Stimulated activated naive CD8-positive, alpha-beta T cell treated with anti-CD3 and anti-CD28 coated beads, Interleukin-15, Interleukin-2, amounts not matched to agents 100 ng/mL and 50 ng/mL, for 24 hours (primary cell): Measurements from ENCODE around the gene TERB1.

Source experiments
- H3K27ac Mint-ChIP-seq: one replicate; pipeline ENCODE4 v1.8.0; 2021; ENCODE audit warnings: mild to moderate bottlenecking, mixed read lengths
- H3K27me3 Mint-ChIP-seq: one replicate; pipeline ENCODE4 v1.8.0; 2021; ENCODE audit warnings: mixed read lengths
- H3K36me3 Mint-ChIP-seq: one replicate; pipeline ENCODE4 v1.8.0; 2021; ENCODE audit warnings: low read depth, mixed read lengths
- H3K4me1 Mint-ChIP-seq: one replicate; pipeline ENCODE4 v1.8.0; 2021; ENCODE audit warnings: low read depth, mixed read lengths
- H3K4me3 Mint-ChIP-seq: one replicate; pipeline ENCODE4 v1.8.0; 2021; ENCODE audit warnings: mild to moderate bottlenecking, mixed read lengths
- H3K9me3 Mint-ChIP-seq: one replicate; pipeline ENCODE4 v1.8.0; 2021; ENCODE audit warnings: mixed read lengths

Gene TERB1

DNA sequence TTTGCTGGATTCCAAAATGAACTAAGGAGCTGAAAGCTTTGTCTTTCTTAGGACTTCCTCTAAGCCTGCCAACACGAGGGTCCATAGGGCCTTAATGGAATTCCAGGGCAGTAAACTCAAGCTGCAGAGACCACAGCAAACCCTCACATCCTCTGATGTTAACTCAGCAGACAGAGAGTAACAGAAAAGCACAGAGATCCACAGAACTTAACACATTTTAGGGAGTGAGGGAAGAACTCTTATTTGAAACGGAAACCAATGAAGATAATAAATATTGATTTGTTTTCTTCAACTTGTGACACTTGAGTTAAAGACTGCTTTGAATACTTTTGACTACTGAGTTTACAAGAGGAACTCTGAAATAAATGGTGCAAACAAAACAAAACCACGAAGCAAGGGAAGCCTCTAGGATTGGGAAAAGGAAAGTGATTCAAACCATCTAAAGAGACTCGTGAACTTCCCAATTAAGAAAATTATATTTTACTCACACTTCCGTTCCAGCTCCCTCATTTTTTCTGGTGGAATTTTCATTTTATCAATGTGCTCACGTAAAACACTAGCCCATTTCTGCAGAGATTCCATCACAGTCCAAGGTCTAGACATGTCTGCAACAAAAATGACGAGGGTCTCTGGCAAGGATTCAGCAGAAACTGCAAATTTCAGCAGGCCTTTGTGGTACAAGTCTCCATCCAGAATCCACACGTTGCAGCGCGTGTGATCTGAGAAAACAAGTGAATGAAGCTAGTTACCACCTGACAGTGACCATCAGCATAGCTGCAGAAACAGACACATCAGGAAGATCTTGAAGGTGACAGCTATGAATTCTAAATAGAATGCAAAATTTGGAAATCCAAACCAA is 59.2 kb downstream of the TERB1 start:
- Mint-ChIP-seq H3K27ac (no peak overlapping the region), H3K36me3 (peaks cover 53% of the 10 kb centered on the region), H3K4me1 (peaks cover 20% of the 10 kb centered on the region), H3K27me3 (no peaks in the 10 kb centered on the region), H3K9me3 (no peaks in the 10 kb centered on the region), H3K4me3 (no peak overlapping the region)

DNA sequence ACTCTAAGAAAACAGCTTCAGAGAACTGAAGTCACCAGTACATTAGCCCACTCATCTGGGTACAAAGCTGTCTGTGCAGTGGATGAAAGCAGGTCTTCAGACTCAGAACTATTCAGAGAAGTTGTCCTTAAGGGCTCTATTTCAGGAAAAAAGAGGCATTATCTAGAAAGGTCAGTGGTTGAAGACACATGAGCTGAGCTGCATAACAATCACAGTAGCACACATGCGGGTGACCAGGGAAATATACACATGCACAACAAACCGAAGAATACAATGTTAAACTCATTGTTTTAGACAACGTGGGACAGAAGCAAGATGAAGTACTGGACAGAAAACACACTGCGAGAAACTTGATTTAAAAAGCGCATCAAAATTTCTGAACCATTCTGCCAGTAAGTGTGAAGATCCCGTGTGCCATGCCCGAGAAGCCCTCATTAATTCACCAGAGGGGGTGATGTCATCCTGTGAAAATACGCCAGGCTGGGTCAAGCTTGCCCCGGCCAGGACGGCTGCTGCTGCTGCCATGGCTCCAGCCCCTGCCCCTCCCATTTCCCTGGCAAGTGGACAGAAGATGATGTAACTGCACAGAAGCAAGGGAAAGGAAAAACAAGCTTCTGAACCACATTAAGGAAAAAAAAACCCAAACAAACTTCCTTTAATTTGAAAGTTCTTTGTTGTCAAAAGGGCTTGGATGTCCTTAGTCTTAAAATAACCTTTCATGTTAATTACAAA is 60.0 kb downstream of the TERB1 start:
- Mint-ChIP-seq H3K27me3 (no peaks in the 10 kb centered on the region), H3K27ac (no peak overlapping the region), H3K4me3 (no peak overlapping the region), H3K36me3 (peaks cover 53% of the 10 kb centered on the region), H3K9me3 (no peaks in the 10 kb centered on the region), H3K4me1 (peaks cover 12% of the 10 kb centered on the region)

DNA sequence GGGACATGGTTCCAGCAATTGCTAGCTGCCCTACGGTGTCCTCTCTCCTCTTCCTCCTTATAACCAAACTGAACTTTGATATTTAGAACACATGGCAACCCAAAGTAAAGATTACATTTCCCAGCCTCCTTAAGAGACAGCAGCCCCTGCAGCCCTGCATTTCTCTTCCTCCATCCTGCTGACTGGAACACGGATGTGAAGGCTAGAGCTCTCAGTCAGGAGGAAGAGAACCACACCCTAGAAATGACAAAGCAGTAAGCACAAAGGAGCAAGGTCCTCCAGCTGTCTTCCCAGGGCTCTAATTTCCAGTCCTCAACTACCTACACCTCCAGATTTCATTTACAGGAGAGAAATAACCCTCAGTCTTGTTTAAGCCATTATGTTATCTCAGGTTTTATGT is 60.9 kb downstream of the TERB1 start:
- H3K36me3 Mint-ChIP-seq = peaks cover 56% of the 10 kb centered on the region
- H3K4me3 Mint-ChIP-seq = no peak overlapping the region
- H3K27ac Mint-ChIP-seq = no peak overlapping the region
- H3K4me1 Mint-ChIP-seq = peaks cover 14% of the 10 kb centered on the region
- H3K27me3 Mint-ChIP-seq = no peaks in the 10 kb centered on the region
- no peaks in the 10 kb centered on the region for H3K9me3 Mint-ChIP-seq

DNA sequence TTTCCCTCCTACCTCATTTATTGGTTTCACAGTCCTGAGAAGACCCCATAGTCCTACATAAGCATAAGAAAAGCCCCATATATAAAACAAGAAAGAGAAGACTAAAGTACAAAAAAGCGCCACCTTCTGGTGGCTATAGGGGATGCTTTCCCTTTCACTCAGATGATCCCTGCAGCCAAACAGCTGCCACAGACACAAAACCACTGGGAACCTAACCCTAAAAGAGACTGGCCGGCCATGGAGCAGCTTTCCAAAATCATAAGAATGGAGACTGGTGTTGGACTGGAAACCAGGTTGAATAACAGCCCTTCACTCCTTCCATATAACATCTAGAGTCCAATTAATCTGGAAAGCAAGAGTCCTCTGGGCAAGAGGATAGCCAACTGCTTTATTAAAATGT is 61.4 kb downstream of the TERB1 start:
- no peaks in the 10 kb centered on the region for H3K27me3 Mint-ChIP-seq
- H3K4me3 Mint-ChIP-seq = no peak overlapping the region
- H3K27ac Mint-ChIP-seq = no peak overlapping the region
- peaks cover 14% of the 10 kb centered on the region for H3K4me1 Mint-ChIP-seq
- H3K9me3 Mint-ChIP-seq = no peaks in the 10 kb centered on the region
- peaks cover 61% of the 10 kb centered on the region for H3K36me3 Mint-ChIP-seq

DNA sequence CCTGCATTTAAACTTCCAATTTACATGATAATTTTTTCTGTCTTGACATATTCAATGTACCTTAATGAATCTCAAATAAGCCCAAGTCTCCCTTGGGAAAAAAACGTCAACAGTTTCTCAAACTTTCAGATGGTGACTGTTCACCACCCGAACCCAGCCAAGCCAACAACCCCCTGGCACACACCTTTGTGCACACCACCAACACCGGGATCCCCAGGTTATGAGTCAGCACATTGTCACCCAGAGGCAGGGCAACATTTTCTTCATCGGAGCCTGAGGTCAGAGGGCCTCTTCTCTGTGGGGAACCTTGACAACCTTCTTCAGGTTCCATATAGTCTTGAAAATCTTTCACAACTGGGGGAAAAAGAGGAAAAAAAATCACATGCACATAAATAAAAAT is 65.5 kb downstream of the TERB1 start:
- Mint-ChIP-seq H3K4me3 (no peak overlapping the region), H3K36me3 (peaks cover 72% of the 10 kb centered on the region), H3K4me1 (peaks cover 14% of the 10 kb centered on the region), H3K27me3 (no peaks in the 10 kb centered on the region), H3K9me3 (no peaks in the 10 kb centered on the region), H3K27ac (no peak overlapping the region)

DNA sequence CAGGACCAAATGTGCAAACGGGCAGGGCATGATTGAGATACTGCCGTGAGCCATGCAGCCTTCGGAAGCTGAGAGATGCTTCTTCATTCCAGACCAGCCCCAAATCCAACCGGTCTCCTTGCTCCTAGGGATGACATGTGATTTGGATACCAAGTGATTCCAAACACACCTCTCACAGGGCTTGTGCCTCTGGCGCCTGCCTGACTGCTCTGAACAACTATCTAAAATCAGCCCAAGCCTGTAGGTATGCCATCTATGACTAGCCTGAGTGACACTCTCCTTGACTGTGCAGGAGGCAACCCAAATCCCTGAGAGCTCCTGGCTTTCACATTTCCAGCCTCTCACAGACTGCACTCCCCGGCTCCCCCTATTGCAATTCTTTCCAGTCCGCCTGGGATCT is 70.3 kb downstream of the TERB1 start:
- Mint-ChIP-seq H3K36me3 (peaks cover 66% of the 10 kb centered on the region), H3K27me3 (no peaks in the 10 kb centered on the region), H3K27ac (no peak overlapping the region), H3K9me3 (no peaks in the 10 kb centered on the region), H3K4me1 (peaks cover 4% of the 10 kb centered on the region), H3K4me3 (no peak overlapping the region)

DNA sequence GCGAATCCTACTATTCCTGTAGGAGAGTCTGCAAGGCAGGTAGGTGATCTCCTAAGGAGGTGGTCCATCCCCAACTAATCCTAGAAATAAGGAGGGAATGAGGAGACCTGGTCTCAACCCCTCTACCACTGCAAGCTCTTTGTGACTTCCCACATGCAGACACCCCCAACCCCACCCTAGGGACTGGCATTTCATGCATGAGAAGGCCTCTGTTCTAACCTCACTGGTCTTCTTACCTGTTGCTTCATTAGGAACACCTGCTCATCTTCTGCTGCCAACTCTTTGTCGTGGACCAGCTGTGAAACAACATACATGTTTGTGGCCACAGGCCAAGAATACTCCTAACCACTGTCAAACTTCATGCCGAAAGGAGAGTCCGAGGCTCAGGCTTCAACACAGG is 72.6 kb downstream of the TERB1 start:
- H3K9me3 Mint-ChIP-seq = no peaks in the 10 kb centered on the region
- H3K27ac Mint-ChIP-seq = no peak overlapping the region
- no peaks in the 10 kb centered on the region for H3K27me3 Mint-ChIP-seq
- H3K36me3 Mint-ChIP-seq = peaks cover 63% of the 10 kb centered on the region
- H3K4me1 Mint-ChIP-seq = no peaks in the 10 kb centered on the region
- H3K4me3 Mint-ChIP-seq = no peak overlapping the region

DNA sequence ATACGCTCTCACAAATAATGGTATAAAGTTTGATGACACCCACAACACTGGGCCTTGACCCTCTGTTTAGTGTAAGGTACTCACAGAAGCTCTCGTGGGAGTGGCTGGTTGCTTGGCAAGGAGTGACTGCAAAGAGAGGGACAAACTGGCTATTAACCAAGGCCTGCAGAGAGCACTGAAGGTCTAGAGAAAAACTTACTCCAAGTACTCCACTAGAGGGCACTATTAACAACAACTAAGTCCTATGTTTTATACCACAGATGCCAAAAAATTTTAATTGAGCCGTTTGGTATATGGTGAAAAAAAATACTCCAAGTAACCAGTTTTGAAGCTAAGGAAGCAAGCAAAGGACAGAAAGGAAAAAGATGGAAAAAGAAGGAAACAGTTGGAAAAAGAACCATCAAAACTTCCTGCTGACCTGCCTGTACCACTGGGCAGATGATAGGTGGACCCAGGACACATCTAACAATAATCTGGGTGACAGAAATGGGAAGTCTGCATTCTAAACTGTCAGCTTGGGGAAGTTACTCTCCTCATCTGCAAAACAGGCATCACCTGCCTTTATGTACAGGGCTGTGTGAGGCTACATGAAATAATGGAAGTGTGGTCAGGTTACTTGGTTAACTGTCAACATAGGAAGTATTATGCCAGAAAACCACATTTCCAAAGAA is 73.1 kb downstream of the TERB1 start:
- no peak overlapping the region for H3K27ac Mint-ChIP-seq
- H3K9me3 Mint-ChIP-seq = no peaks in the 10 kb centered on the region
- peaks cover 63% of the 10 kb centered on the region for H3K36me3 Mint-ChIP-seq
- H3K4me3 Mint-ChIP-seq = no peak overlapping the region
- H3K27me3 Mint-ChIP-seq = no peaks in the 10 kb centered on the region
- no peaks in the 10 kb centered on the region for H3K4me1 Mint-ChIP-seq

DNA sequence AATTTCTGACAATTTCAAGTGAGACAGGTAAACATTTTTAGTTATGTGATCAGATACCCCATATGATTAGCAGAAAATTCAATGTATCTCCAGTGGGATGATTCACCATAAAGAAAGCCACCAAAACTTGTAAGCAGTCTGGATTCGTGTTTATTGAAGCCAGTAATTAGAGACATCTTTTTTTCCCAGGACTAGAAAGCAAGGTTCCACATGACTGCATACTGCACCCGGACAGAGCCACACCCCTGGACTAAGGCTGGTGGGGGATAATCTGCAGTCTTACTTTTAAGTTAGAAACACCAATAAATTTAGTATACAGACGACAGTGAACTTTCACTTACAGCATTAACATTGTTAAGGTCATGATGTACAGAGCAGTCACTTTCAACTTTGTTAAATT is 80.6 kb downstream of the TERB1 start:
- Mint-ChIP-seq H3K4me3 (no peak overlapping the region), H3K27ac (no peak overlapping the region), H3K27me3 (no peaks in the 10 kb centered on the region), H3K36me3 (peaks cover 42% of the 10 kb centered on the region), H3K4me1 (no peaks in the 10 kb centered on the region), H3K9me3 (no peaks in the 10 kb centered on the region)

DNA sequence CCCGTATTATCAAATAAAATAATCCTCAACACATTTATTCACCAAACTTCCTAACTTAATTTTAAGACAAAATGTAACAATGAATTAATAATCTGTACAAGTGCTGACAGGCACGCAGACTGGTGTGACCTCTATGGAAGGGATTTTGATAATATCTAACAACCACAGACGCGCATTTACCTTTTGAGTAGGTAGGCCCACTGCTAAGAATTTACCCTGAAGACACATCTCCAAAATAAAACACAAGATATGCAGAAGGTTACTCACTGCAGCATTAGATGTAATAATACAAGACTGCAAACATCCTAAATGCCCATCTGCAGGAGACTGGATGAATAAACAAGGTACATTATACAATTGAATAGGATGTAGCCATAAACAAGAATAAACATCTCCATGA is 82.1 kb downstream of the TERB1 start:
- H3K27me3 Mint-ChIP-seq = no peaks in the 10 kb centered on the region
- no peak overlapping the region for H3K4me3 Mint-ChIP-seq
- H3K27ac Mint-ChIP-seq = no peak overlapping the region
- H3K4me1 Mint-ChIP-seq = no peaks in the 10 kb centered on the region
- H3K36me3 Mint-ChIP-seq = peaks cover 33% of the 10 kb centered on the region
- H3K9me3 Mint-ChIP-seq = no peaks in the 10 kb centered on the region

DNA sequence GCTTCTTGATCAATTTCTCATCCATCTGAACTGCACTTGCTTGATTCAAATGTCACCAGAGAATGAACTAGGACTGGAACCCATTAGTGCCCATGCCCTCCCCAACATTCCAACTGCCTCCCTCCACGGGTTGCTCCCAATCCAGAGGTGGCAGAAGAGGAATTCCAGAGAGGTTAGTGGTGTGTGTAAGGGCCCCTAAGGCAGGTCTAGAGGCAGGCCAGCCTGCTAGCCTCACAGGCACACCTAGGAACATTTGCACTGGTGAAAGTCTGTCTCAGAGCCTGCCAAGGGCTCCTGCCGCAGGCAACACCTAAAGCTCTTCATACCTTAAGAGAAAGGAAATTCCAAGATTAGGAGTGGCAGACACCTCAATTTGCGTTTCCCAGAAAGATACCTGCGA is 83.6 kb downstream of the TERB1 start:
- Mint-ChIP-seq H3K27ac (no peak overlapping the region), H3K36me3 (peaks cover 19% of the 10 kb centered on the region), H3K4me3 (no peak overlapping the region), H3K4me1 (no peaks in the 10 kb centered on the region), H3K9me3 (no peaks in the 10 kb centered on the region), H3K27me3 (no peaks in the 10 kb centered on the region)

DNA sequence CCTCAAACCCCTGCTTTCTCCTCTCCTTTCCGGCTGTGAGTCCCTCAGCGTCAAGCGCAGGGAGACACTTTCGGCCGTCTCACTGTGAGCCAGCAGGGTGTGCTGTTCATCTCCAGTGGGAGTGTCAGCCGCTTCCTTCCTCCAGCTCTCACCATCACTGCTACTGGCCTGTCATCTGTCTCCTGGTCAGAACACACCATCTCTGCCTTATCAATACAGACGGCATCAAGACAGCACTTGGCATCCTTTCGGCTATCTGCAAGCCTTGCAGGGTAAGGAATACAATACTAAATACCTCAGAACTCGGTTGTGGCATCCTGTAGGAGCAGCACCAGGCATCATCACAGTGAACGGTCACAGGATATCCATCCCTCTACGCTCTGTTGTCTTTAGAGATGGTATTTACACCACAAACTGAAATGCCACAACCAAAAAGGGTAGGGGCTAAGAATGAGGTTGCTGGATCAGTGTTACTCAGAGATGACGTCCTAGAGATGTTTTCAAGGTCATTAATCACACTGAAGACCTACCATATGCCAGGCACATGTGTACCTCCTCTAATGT is 84.2 kb downstream of the TERB1 start:
- H3K27me3 Mint-ChIP-seq = no peaks in the 10 kb centered on the region
- no peaks in the 10 kb centered on the region for H3K4me1 Mint-ChIP-seq
- no peak overlapping the region for H3K4me3 Mint-ChIP-seq
- H3K9me3 Mint-ChIP-seq = no peaks in the 10 kb centered on the region
- H3K36me3 Mint-ChIP-seq = peaks cover 18% of the 10 kb centered on the region
- no peak overlapping the region for H3K27ac Mint-ChIP-seq

DNA sequence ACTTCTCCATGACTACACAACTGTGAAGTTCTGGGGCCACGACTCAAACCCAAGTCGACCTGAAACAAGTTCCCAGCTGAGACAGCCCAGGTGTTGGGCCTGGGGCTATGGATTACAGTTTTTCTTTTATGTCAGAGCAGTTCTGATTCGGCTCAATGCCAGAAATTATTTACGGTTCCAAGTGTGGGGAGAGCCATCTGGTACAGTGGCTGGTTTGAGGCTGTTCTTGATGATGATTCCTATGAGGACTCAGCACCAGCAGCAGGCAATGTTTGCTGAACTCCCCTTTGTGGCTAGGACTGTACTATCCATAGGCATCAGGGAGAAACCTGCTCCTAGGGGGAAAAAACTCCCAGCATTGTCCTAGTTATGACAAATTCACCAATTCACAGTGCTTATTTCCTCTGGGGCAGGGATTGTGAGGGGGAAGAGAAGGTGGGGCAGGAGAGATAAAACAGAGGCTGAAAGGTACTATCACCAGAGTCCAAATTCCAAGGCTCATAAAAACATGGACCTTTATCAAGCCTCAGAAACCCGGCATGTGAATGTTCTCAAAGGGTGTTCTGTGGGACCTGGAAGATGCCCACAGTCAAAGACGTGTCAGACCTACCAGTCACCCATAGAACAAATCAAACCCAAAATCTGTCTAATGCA is 86.6 kb downstream of the TERB1 start:
- Mint-ChIP-seq H3K27me3 (no peaks in the 10 kb centered on the region), H3K27ac (no peak overlapping the region), H3K4me1 (no peaks in the 10 kb centered on the region), H3K36me3 (peaks cover 6% of the 10 kb centered on the region), H3K9me3 (no peaks in the 10 kb centered on the region), H3K4me3 (no peak overlapping the region)

DNA sequence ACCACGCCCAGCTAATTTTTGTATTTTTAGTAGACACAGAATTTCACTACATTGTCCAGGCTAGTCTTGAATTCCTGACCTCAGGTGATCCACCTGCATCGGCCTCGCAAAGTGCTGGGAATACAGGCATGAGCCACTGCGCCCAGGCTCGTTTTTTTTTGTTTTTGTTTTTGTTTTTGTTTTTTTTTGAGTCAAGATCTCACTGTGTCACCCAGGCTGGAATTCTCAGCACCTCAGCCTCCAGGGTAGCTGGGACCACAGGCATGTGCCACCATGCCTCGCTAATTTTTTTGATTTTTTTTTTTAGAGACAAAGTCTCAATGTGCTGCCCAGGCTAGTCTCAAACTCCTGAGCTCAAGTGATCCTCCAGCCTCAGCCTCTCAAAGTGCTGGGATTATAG is 87.3 kb downstream of the TERB1 start:
- Mint-ChIP-seq H3K36me3 (peaks cover 4% of the 10 kb centered on the region), H3K27ac (no peak overlapping the region), H3K4me3 (no peak overlapping the region), H3K27me3 (peaks cover 4% of the 10 kb centered on the region), H3K9me3 (no peaks in the 10 kb centered on the region), H3K4me1 (no peaks in the 10 kb centered on the region)
